Kidney (tissue), 14 donors: ENCODE measurements around the gene NPM3. TPM values are rescaled to one million over a fixed set of nuclear protein-coding genes. Genes with fewer than 3 reads are reported as not detected.

Source experiments
- DNase-seq, 5 donors: peaks; one replicate each; pipeline ENCODE4 v3.0.0-alpha.2; 2013 to 2020
- FAIRE-seq: peaks from 2 replicates; lab custom pipeline; 2012; peaks lifted over from hg19 to GRCh38; lab: Jason Lieb, UNC
- H3K27ac ChIP-seq, 2 donors: one replicate each; pipeline ENCODE4 v1.7.0; 2013; ENCODE audit warnings: low read depth in 2 of 2, low read length in 2 of 2, inconsistent platforms in 1 of 2
- H3K27me3 ChIP-seq: one replicate; pipeline ENCODE4 v1.7.1; 2013; ENCODE audit warnings: low read length, inconsistent platforms; ENCODE audit not compliant: control insufficient read depth, insufficient read depth
- H3K36me3 ChIP-seq, 3 donors: one replicate each; pipeline versions ENCODE4 v1.7.0 to v1.7.1; 2013; ENCODE audit warnings: low read length in 3 of 3, control low read depth in 1 of 3, inconsistent platforms in 1 of 3; ENCODE audit not compliant: insufficient read depth in 3 of 3, control insufficient read depth in 2 of 3
- H3K4me1 ChIP-seq, 3 donors: one replicate each; pipeline versions ENCODE4 v1.7.0 to v1.7.1; 2013; ENCODE audit warnings: low read length in 3 of 3, inconsistent platforms in 1 of 3, low read depth in 1 of 3; ENCODE audit not compliant: control insufficient read depth in 2 of 3, insufficient read depth in 2 of 3
- H3K4me3 ChIP-seq, 3 donors: one replicate each; pipeline versions ENCODE4 v1.7.0 to v1.8.1; 2013; ENCODE audit warnings: low read length in 3 of 3, control low read depth in 1 of 3, inconsistent platforms in 1 of 3
- H3K9ac ChIP-seq, 3 donors: one replicate each; pipeline versions ENCODE4 v1.7.0 to v1.7.1; 2013; ENCODE audit warnings: low read length in 3 of 3, control low read depth in 1 of 3, inconsistent platforms in 1 of 3
- H3K9me3 ChIP-seq, 3 donors: one replicate each; pipeline versions ENCODE4 v1.7.0 to v1.7.1; 2013; ENCODE audit warnings: low read length in 3 of 3, control low read depth in 1 of 3, inconsistent platforms in 1 of 3; ENCODE audit not compliant: control insufficient read depth in 2 of 3, insufficient read depth in 1 of 3
- intact Hi-C: fragments of 100-400 bp; cut with DNase I; formaldehyde crosslinking; loops from one replicate; pipeline ENCODE4 v1.11.1; 2022
- polyA plus RNA-seq: library from polyadenylated mRNA; stranded (reverse); fragments of 350-450 nt; fragmentation: Illumina TruSeq; extraction: RNeasy Lipid Tissue Mini Kit (QIAGEN cat#74804); gene quantifications from one replicate; pipeline ENCODE4 v1.2.3, GENCODE V29; 2014; ENCODE audit warnings: low read depth, low replicate concordance; ENCODE audit not compliant: insufficient read depth
- total RNA-seq: library from RNA; stranded (reverse); fragmentation: NEBNext Ultra II Directional; extraction: Animal tissue kit (Norgen Biotek cat#: 25700); gene quantifications from one replicate; pipeline ENCODE4 v1.2.1, GENCODE V29; 2021
- TF ChIP-seq, protein P1 (sequence below): IDR thresholded peaks from 3 replicates; pipeline ENCODE4 v1.5.1; 2012; ENCODE audit warnings: mild to moderate bottlenecking, moderate library complexity, borderline replicate concordance; ENCODE audit not compliant: insufficient read depth; ENCODE audit errors: extremely low read depth
- donor health status: control.
- donor health status: control.
- donor health status: control.
- donor health status: control.
- donor health status: control.
- donor health status: DM: yes; HTN: yes; CAD: no.
- donor health status: Normal renal cell carcinoma (clear cell type).

NPM3 gene
- total and polyA plus RNA-seq, 2 donors from 2014 or later, result 23.8 to 34.0 TPM

DNA sequence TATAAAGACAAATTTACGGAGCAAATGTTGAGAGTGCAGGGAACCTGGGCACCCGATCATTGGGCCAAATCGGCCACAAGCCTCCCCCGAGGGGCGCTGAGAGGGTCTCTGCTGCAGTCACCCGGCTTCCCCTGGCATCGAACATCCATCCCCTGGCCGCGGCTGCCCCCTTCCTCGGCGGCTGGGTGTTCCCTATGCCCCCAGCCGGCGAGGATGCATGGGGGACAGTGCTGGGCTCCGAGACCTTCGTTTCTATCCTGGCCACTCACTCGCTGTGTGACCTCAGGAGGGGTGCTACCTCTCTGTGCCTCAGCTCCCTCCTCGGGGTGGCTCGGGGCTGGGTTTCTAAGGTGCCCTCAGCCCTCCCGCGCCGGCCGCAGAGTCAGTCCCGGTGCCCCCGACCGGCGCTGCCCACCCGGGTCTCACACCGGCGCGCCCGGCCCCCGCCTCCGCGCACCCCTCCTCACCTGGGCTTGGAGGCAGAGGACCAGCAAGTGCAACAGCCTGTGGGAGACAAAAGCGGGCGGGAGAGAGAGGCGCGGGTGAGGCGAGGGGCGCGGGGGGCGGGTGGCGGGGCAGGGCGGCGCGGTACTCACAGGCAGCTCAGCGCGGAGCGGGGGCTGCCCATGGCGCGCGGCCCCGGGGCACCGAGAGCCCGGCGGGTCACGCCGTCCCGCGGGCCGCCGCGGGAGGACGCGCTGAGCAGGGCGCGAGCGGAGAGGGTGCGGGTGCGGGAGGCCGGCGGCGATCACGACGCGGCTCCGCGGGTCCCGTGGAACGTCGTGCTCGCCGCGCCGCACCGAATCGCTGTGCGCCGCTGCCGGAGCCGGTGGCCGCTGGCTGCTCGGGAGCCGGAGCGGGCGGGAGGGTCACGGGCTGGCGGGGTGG is 7.7 kb downstream of the NPM3 start, which contains the start of gene FGF8:
Gene FGF8, minus strand, starts transcription at position 842 of the 888 bp plus-strand sequence. Its CDS starts 214 bp downstream, at position 628.
- Histone ChIP-seq H3K9ac (no peak within 1 kb of the TSS), H3K36me3 (no peaks in the 10 kb centered on the region), H3K9me3 (no peaks in the 10 kb centered on the region), H3K27ac (no peak within 1 kb of the TSS), H3K4me3 (no peak within 1 kb of the TSS), H3K4me1 (peaks cover 0 to 14% (median 0%) of the 10 kb centered on the region in 3 donors), H3K27me3 (peaks cover 35% of the 10 kb centered on the region)
- DNase-seq (peak in 2 of 5 donors; percentile 56 to 66), FAIRE-seq (no peak)
- intact Hi-C loops, result loop anchor here (10.0 kb wide), 1 partner anchor 171 kb away; no protein-coding TSS in a partner anchor
- TF ChIP-seq, protein P1, sequence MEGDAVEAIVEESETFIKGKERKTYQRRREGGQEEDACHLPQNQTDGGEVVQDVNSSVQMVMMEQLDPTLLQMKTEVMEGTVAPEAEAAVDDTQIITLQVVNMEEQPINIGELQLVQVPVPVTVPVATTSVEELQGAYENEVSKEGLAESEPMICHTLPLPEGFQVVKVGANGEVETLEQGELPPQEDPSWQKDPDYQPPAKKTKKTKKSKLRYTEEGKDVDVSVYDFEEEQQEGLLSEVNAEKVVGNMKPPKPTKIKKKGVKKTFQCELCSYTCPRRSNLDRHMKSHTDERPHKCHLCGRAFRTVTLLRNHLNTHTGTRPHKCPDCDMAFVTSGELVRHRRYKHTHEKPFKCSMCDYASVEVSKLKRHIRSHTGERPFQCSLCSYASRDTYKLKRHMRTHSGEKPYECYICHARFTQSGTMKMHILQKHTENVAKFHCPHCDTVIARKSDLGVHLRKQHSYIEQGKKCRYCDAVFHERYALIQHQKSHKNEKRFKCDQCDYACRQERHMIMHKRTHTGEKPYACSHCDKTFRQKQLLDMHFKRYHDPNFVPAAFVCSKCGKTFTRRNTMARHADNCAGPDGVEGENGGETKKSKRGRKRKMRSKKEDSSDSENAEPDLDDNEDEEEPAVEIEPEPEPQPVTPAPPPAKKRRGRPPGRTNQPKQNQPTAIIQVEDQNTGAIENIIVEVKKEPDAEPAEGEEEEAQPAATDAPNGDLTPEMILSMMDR, result no peak

DNA sequence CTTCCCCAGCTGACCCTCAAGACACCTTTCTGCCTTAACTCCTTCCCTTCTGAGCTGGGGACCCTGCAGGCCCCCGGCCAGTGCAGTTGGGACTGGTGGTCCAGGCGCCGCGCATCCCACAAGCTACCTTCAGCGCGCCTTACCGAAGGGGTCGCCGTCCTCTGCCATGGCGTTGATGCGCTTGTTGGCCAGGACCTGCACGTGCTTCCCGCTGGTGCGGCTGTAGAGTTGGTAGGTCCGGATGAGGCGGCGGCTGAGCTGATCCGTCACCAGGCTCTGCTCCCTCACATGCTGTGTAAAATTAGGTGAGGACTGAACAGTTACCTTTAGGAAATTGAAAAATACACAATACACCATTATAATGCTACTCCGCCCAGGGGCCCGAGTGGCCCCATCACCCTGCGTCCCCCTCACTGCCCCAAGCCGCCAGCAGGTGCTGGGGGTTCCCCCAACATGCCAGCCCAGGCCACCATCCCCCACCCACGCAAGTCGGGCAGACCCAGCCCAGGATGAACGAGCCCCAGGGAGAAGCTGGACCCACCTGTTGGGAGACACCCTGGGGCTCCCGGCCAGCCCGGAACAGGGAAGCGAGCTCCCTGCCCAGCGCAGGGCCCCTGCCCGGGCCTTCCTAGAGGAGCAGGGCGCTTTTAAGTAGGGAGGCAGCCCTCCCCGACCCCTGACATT is 8.5 kb downstream of the NPM3 start:
- H3K9me3 ChIP-seq, result no peaks in the 10 kb centered on the region
- peaks cover 0 to 10% (median 0%) of the 10 kb centered on the region in 3 donors for H3K4me1 ChIP-seq
- no peaks in the 10 kb centered on the region for H3K36me3 ChIP-seq
- intact Hi-C loops, result loop anchor here (10.0 kb wide), 1 partner anchor 170 kb away; no protein-coding TSS in a partner anchor
- TF ChIP-seq, protein P1, result no peak
- FAIRE-seq (no peak), DNase-seq (peak in 3 of 5 donors; percentile 36 to 70 (median 63))
- no peak overlapping the region for H3K4me3 ChIP-seq
- H3K27me3 ChIP-seq, result peaks cover 34% of the 10 kb centered on the region
- no peak overlapping the region for H3K27ac ChIP-seq
- H3K9ac ChIP-seq, result no peak overlapping the region

DNA sequence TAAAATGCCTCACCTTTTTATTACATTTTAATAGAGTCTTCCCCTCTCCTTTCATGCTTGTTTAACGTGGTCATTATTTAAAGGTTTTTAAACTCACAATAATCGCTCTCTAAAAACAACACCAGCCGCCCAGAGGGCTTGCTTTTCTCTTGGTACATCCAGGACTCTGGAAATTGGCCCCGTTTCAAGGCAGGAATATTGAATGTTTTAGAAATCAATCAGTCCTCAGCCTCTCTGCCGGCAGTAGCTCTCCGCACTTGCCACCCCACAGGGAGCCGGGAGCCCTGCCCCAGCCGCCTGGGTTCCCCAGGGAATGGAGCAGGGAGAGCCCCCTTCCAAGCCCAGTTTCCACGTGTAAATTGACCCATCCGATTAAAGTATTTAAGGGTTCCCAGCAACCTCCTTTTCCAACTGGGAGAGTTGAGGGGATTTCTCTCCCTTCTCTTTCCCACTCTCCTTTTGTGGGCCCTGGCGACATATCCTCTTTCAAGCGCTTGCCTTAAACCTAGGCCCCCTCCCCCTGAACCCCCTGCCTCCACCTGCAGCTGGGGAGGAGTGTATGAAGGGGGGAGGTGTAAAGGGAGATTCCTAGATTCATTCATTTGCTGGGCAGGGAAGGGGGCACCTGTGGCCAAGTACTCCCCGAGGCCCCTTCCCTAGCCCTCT is 9.2 kb downstream of the NPM3 start:
- Histone ChIP-seq H3K36me3 (no peaks in the 10 kb centered on the region), H3K27ac (no peak overlapping the region), H3K9me3 (no peaks in the 10 kb centered on the region), H3K4me1 (peaks cover 0 to 5% (median 0%) of the 10 kb centered on the region in 3 donors), H3K27me3 (peaks cover 31% of the 10 kb centered on the region), H3K4me3 (no peak overlapping the region), H3K9ac (no peak overlapping the region)
- TF ChIP-seq, protein P1, result no peak
- FAIRE-seq (no peak), DNase-seq (peak in 1 of 5 donors; percentile 34)
- intact Hi-C loops, result loop anchor here (10.0 kb wide), 1 partner anchor 169 kb away; no protein-coding TSS in a partner anchor
